Erythroblast (primary cell): ENCODE results near the gene THSD4.

ENCODE experiments used
- GATA1 ChIP-seq: IDR thresholded peaks from 2 replicates; pipeline ENCODE4 v1.6.1; 2011; ENCODE audit warnings: low read depth, mild to moderate bottlenecking, control low read depth, low read length, moderate library complexity
- POLR2A ChIP-seq: IDR thresholded peaks from 2 replicates; pipeline ENCODE4 v1.6.1; 2011; ENCODE audit warnings: mild to moderate bottlenecking, low read length

DNA sequence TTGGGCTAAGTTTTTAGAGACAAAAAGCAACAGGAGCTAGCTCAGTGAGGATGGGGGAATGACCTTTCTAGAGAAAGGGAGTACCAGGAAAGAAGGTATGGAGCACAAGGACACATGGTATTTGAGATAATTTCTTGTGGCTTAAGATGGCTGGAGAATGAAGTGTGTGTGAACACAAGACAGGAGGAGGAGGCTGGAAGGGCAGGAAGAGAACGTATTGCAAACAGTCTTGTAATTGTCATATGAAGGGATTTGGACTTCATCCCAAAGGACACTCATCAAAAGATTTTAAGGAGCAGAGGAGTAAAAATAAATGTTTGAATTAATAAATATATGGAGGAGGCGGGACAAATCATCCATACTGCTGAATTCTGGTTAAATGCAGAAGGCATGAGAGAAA lies 426.5 kb downstream of the THSD4 start:
- TF ChIP-seq POLR2A (no peak), GATA1 (no peak)
